Testis (tissue), 2 donors: ENCODE data around the gene TMEM132A.

Experiments
- POLR2A ChIP-seq: fragments of 450-650 bp; IDR thresholded peaks from one replicate; pipeline ENCODE4 v1.6.1; 2017; ENCODE audit warnings: antibody characterized with exemption, mild to moderate bottlenecking, moderate library complexity
- TF ChIP-seq, protein P1 (sequence below), 3 experiments: fragments of 450-650 bp in 2 of 3; fragments of 200-600 bp in 1 of 3; sonication (generic) in 1 of 3; IDR thresholded peaks; one replicate each; pipeline ENCODE4 v1.5.1; 2016 to 2019; ENCODE audit warnings: antibody characterized with exemption in 3 of 3, mild to moderate bottlenecking in 2 of 3, moderate library complexity in 1 of 3

GRCh38 chr11:60917267-60917666 lies 7.0 kb upstream of the TMEM132A start:
- TF ChIP-seq, protein P1, sequence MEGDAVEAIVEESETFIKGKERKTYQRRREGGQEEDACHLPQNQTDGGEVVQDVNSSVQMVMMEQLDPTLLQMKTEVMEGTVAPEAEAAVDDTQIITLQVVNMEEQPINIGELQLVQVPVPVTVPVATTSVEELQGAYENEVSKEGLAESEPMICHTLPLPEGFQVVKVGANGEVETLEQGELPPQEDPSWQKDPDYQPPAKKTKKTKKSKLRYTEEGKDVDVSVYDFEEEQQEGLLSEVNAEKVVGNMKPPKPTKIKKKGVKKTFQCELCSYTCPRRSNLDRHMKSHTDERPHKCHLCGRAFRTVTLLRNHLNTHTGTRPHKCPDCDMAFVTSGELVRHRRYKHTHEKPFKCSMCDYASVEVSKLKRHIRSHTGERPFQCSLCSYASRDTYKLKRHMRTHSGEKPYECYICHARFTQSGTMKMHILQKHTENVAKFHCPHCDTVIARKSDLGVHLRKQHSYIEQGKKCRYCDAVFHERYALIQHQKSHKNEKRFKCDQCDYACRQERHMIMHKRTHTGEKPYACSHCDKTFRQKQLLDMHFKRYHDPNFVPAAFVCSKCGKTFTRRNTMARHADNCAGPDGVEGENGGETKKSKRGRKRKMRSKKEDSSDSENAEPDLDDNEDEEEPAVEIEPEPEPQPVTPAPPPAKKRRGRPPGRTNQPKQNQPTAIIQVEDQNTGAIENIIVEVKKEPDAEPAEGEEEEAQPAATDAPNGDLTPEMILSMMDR (IDR thresholded peaks at IDR 0.05), result no peak
- TF ChIP-seq POLR2A, result no peak
